22Rv1 (cell line): ENCODE data around the gene PKD2L1.

ENCODE experiments used
- ZFX ChIP-seq: fragments of 450-650 bp; IDR thresholded peaks from 2 replicates; pipeline ENCODE4 v1.6.1; 2017; ENCODE audit warnings: antibody characterized with exemption, borderline replicate concordance
- TF ChIP-seq, protein P1 (sequence below): fragments of 450-650 bp; IDR thresholded peaks from 2 replicates; pipeline ENCODE4 v1.5.1; 2017; ENCODE audit warnings: mild to moderate bottlenecking

DNA sequence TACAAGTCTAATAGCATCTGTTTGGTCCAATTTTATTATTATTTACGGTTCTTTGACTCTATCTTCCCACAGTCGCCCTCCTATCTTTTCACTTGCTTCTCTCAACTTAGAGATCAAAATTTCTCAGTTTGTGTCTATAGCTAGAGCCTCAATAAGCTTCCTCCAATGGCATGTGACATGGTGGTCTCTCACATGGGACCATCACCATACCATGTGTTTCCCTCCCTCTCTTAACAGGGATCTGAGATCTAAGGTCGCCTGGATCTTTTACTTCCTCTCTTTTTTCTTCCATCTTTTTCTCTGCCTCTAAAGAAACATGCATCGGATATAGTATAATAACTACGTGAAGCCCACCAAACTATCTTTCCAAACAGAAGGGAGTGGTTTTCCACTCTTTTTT is 1.8 kb downstream of the PKD2L1 start:
- no peak for TF ChIP-seq ZFX
- TF ChIP-seq, protein P1, sequence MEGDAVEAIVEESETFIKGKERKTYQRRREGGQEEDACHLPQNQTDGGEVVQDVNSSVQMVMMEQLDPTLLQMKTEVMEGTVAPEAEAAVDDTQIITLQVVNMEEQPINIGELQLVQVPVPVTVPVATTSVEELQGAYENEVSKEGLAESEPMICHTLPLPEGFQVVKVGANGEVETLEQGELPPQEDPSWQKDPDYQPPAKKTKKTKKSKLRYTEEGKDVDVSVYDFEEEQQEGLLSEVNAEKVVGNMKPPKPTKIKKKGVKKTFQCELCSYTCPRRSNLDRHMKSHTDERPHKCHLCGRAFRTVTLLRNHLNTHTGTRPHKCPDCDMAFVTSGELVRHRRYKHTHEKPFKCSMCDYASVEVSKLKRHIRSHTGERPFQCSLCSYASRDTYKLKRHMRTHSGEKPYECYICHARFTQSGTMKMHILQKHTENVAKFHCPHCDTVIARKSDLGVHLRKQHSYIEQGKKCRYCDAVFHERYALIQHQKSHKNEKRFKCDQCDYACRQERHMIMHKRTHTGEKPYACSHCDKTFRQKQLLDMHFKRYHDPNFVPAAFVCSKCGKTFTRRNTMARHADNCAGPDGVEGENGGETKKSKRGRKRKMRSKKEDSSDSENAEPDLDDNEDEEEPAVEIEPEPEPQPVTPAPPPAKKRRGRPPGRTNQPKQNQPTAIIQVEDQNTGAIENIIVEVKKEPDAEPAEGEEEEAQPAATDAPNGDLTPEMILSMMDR, result no peak
